Hepatocyte (in vitro differentiated cells): ENCODE measurements around the gene SORCS2. TPM values are rescaled to one million over a fixed set of nuclear protein-coding genes. Genes with fewer than 3 reads are reported as not detected.

ENCODE experiments used
- DNase-seq: peaks from one replicate; pipeline ENCODE4 v3.0.0-alpha.2; 2016; ENCODE audit warnings: low spot score
- H2AFZ ChIP-seq: fragments of 200-600 bp; sonication (generic); 2 replicates; pipeline ENCODE4 v1.6.0; 2016; ENCODE audit warnings: antibody characterized with exemption, mild to moderate bottlenecking
- H3K27ac ChIP-seq: fragments of 200-600 bp; sonication (generic); 2 replicates; pipeline ENCODE4 v1.5.1; 2016; ENCODE audit warnings: mild to moderate bottlenecking
- H3K27me3 ChIP-seq: fragments of 200-600 bp; sonication (generic); 2 replicates; pipeline ENCODE4 v1.6.1; 2016
- H3K36me3 ChIP-seq: fragments of 200-600 bp; sonication (generic); replicated peaks from 2 replicates; pipeline ENCODE4 v1.5.1; 2016; ENCODE audit warnings: low read depth; ENCODE audit not compliant: insufficient read depth
- H3K4me1 ChIP-seq: fragments of 200-600 bp; sonication (generic); 2 replicates; pipeline ENCODE4 v1.5.1; 2016; ENCODE audit warnings: mild to moderate bottlenecking, moderate library complexity; ENCODE audit not compliant: insufficient read depth
- H3K4me2 ChIP-seq: fragments of 200-600 bp; sonication (generic); 2 replicates; pipeline ENCODE4 v1.6.0; 2016
- H3K4me3 ChIP-seq: fragments of 200-600 bp; sonication (generic); 2 replicates; pipeline ENCODE4 v1.5.1; 2016; ENCODE audit warnings: mild to moderate bottlenecking
- H3K79me2 ChIP-seq: fragments of 200-600 bp; sonication (generic); 2 replicates; pipeline ENCODE4 v1.6.0; 2017; ENCODE audit warnings: mild to moderate bottlenecking
- H3K9me2 ChIP-seq: fragments of 200-600 bp; sonication (generic); replicated peaks from 2 replicates; pipeline ENCODE4 v1.6.0; 2017; ENCODE audit warnings: mild to moderate bottlenecking; ENCODE audit not compliant: insufficient read depth
- H3K9me3 ChIP-seq: fragments of 200-600 bp; sonication (generic); 2 replicates; pipeline ENCODE4 v1.5.1; 2016; ENCODE audit warnings: low read depth, mild to moderate bottlenecking
- H4K20me1 ChIP-seq: fragments of 200-600 bp; sonication (generic); 2 replicates; pipeline ENCODE4 v1.6.0; 2016; ENCODE audit warnings: mild to moderate bottlenecking; ENCODE audit not compliant: insufficient read depth, poor library complexity, severe bottlenecking
- EZH2 ChIP-seq: fragments of 200-600 bp; sonication (generic); IDR thresholded peaks from 2 replicates; pipeline ENCODE4 v1.6.1; 2016; ENCODE audit warnings: antibody characterized with exemption, mild to moderate bottlenecking, borderline replicate concordance
- EZH2phosphoT487 ChIP-seq: fragments of 200-600 bp; sonication (generic); IDR thresholded peaks from one replicate; pipeline ENCODE4 v1.6.1; 2018; ENCODE audit warnings: antibody characterized with exemption, mild to moderate bottlenecking, low read depth, moderate library complexity; ENCODE audit not compliant: unreplicated experiment, severe bottlenecking
- WGBS: methylation state at CpG from one replicate; pipeline ENCODE4 v1.1.6; 2016; ENCODE audit warnings: low lambda C conversion rate; ENCODE audit errors: missing lambda C conversion rate; 5-methylcytosine and 5-hydroxymethylcytosine counted together
- polyA plus RNA-seq: library from polyadenylated mRNA; unstranded; fragments of >200 nt; fragmentation: Nextera tagmentation; extraction: Ambion mirVana; gene quantifications from 2 replicates; pipeline ENCODE4 v1.2.1, GENCODE V29; 2016
- total RNA-seq: library from RNA; depleted of rRNA; stranded (reverse); fragments of >200 nt; gene quantifications from 2 replicates; pipeline ENCODE4 v1.2.3, GENCODE V29; 2014
- TF ChIP-seq, protein P1 (sequence below): fragments of 200-600 bp; sonication (generic); IDR thresholded peaks from 2 replicates; pipeline ENCODE4 v1.5.1; 2016; ENCODE audit warnings: antibody characterized with exemption, mild to moderate bottlenecking; ENCODE audit not compliant: poor library complexity

SORCS2 gene
- total and polyA plus RNA-seq, 2 experiments from 2014 or later: 1.6 to 4.8 TPM

DNA sequence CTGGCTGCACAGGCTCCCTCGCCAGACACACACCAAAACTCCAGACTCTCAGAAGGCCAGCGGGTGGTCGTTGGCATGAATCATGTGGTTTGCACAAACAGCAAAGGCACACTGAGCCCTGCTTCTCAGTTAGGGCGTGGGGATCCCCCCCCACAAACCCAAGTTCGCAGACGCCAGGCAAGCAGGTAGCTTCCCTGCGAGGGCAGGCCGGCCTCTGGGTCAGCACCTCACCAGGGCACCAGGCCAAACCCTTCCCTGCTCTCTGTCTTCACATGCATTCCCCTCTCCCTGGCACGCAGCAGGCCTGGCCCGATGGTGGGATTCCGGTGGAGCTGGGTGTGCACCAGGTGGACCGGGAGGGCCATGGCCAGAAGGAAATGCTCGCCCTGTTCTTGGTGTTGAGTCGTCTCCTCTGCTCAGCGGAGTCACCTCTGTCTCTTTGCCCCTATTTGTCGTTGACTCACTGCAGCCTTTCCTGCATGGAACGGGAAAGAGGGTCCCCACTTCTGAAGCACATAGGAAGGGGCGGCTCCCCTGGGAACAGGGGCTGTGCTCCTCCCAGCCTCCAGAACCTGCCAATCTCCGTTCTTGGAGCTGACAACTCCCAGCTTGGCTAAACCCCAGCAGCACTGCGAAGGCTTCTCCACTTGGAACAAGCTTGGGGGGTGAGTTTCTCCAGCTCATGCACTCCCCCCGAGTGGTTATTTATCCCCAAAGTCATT is 51.4 kb downstream of the SORCS2 start:
- Histone ChIP-seq H3K27ac (no peak overlapping the region), H3K79me2 (no peaks in the 10 kb centered on the region), H3K9me3 (no peaks in the 10 kb centered on the region), H3K27me3 (no peaks in the 10 kb centered on the region), H2AFZ (no peak overlapping the region), H4K20me1 (no peaks in the 10 kb centered on the region), H3K4me3 (no peak overlapping the region), H3K9me2 (no peaks in the 10 kb centered on the region), H3K36me3 (no peaks in the 10 kb centered on the region), H3K4me2 (no peak overlapping the region), H3K4me1 (no peaks in the 10 kb centered on the region)
- DNase-seq: no peak
- no peak for TF ChIP-seq EZH2
- TF ChIP-seq, protein P1, sequence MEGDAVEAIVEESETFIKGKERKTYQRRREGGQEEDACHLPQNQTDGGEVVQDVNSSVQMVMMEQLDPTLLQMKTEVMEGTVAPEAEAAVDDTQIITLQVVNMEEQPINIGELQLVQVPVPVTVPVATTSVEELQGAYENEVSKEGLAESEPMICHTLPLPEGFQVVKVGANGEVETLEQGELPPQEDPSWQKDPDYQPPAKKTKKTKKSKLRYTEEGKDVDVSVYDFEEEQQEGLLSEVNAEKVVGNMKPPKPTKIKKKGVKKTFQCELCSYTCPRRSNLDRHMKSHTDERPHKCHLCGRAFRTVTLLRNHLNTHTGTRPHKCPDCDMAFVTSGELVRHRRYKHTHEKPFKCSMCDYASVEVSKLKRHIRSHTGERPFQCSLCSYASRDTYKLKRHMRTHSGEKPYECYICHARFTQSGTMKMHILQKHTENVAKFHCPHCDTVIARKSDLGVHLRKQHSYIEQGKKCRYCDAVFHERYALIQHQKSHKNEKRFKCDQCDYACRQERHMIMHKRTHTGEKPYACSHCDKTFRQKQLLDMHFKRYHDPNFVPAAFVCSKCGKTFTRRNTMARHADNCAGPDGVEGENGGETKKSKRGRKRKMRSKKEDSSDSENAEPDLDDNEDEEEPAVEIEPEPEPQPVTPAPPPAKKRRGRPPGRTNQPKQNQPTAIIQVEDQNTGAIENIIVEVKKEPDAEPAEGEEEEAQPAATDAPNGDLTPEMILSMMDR: no peak
- no peak for TF ChIP-seq EZH2phosphoT487
- WGBS: 91% methylated on average over 21 of the region's 21 CpGs

- TF ChIP-seq EZH2 (no peak), EZH2phosphoT487 (no peak)
Observed at GRCh38 chr4:7244331-7244665, 52.0 kb downstream of the SORCS2 start.

GRCh38 chr4:7244751-7245320 is 52.5 kb downstream of the SORCS2 start:
- Histone ChIP-seq H3K27me3 (no peaks in the 10 kb centered on the region), H3K4me1 (no peaks in the 10 kb centered on the region), H3K4me2 (no peak overlapping the region), H4K20me1 (no peaks in the 10 kb centered on the region), H3K4me3 (no peak overlapping the region), H2AFZ (no peak overlapping the region), H3K36me3 (no peaks in the 10 kb centered on the region), H3K9me3 (no peaks in the 10 kb centered on the region), H3K27ac (no peak overlapping the region), H3K79me2 (no peaks in the 10 kb centered on the region), H3K9me2 (no peaks in the 10 kb centered on the region)
- DNase-seq: no peak
- 96% methylated on average over 12 of the region's 12 CpGs for WGBS
- no peak for TF ChIP-seq EZH2
- TF ChIP-seq, protein P1: no peak
- no peak for TF ChIP-seq EZH2phosphoT487

More at GRCh38 chr4:7244331-7244665, 52.0 kb downstream of the SORCS2 start:
- H3K9me3 ChIP-seq: no peaks in the 10 kb centered on the region
- no peaks in the 10 kb centered on the region for H3K4me1 ChIP-seq
- no peaks in the 10 kb centered on the region for H4K20me1 ChIP-seq
- no peak overlapping the region for H3K27ac ChIP-seq
- H3K9me2 ChIP-seq: no peaks in the 10 kb centered on the region
- H3K4me3 ChIP-seq: no peak overlapping the region
- no peaks in the 10 kb centered on the region for H3K27me3 ChIP-seq
- DNase-seq: no peak
- 95% methylated on average over 15 of the region's 16 CpGs for WGBS
- H2AFZ ChIP-seq: no peak overlapping the region
- no peaks in the 10 kb centered on the region for H3K79me2 ChIP-seq
- H3K36me3 ChIP-seq: no peaks in the 10 kb centered on the region
- H3K4me2 ChIP-seq: no peak overlapping the region

DNA sequence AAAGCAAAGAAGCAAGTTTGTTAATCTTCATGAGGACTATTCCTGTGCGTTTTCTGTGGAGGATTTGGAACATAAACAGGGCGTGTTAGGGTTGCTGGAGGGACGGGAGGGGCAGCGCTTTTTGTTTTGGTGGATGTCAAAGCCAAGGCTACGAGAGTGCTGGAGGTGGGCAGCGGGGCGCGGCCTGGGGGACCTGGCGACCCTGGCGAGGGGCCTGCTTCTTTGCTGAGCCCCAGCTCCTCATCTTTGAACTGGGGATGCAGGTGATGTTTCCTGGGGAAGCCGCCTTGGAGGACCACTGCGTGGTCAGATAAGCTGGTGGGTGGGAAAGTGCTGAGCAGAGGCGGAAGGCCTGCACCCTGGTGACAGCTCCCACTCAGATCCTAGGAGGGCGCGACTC is 55.2 kb downstream of the SORCS2 start:
- no peaks in the 10 kb centered on the region for H3K79me2 ChIP-seq
- H3K4me1 ChIP-seq: peaks cover 10% of the 10 kb centered on the region
- no peak for DNase-seq
- no peaks in the 10 kb centered on the region for H3K36me3 ChIP-seq
- H3K4me2 ChIP-seq: no peak overlapping the region
- no peak overlapping the region for H2AFZ ChIP-seq
- no peaks in the 10 kb centered on the region for H3K9me2 ChIP-seq
- no peak for TF ChIP-seq EZH2phosphoT487
- no peak for TF ChIP-seq EZH2
- TF ChIP-seq, protein P1: no peak
- 80% methylated on average over 15 of the region's 15 CpGs for WGBS
- no peaks in the 10 kb centered on the region for H3K9me3 ChIP-seq
- H3K4me3 ChIP-seq: no peak overlapping the region
- no peaks in the 10 kb centered on the region for H4K20me1 ChIP-seq
- no peak overlapping the region for H3K27ac ChIP-seq
- H3K27me3 ChIP-seq: no peaks in the 10 kb centered on the region
